ENCODE measurements around the gene KCNQ4.

Gene KCNQ4

GRCh38 chr1:40820251-40820797 lies 36.7 kb downstream of the KCNQ4 start:
- no peak for DNase-seq (ENCODE audit: low read depth)

- DNase-seq (ENCODE audit: low read depth) = no peak
Observed at GRCh38 chr1:40820911-40821693, 37.5 kb downstream of the KCNQ4 start.

- no peak for DNase-seq (ENCODE audit: low read depth)
Observed at GRCh38 chr1:40822890-40823289, 39.3 kb downstream of the KCNQ4 start.

- DNase-seq (ENCODE audit: low read depth) = no peak
Observed at GRCh38 chr1:40823345-40823744, 39.8 kb downstream of the KCNQ4 start.

GRCh38 chr1:40823983-40824382 lies 40.4 kb downstream of the KCNQ4 start:
- DNase-seq (ENCODE audit: low read depth) = no peak

GRCh38 chr1:40824591-40825434 lies 41.2 kb downstream of the KCNQ4 start:
- no peak for DNase-seq (ENCODE audit: low read depth)

GRCh38 chr1:40825435-40825788 lies 41.8 kb downstream of the KCNQ4 start:
- DNase-seq (ENCODE audit: low read depth) = no peak

- no peak for DNase-seq (ENCODE audit: low read depth)
Observed at GRCh38 chr1:40825996-40826395, 42.4 kb downstream of the KCNQ4 start.

GRCh38 chr1:40829631-40830245 lies 46.2 kb downstream of the KCNQ4 start:
- DNase-seq (ENCODE audit: low read depth) = no peak

GRCh38 chr1:40830419-40830943 lies 46.9 kb downstream of the KCNQ4 start:
- DNase-seq (ENCODE audit: low read depth) = no peak

GRCh38 chr1:40831001-40831732 lies 47.6 kb downstream of the KCNQ4 start:
- no peak for DNase-seq (ENCODE audit: low read depth)

- DNase-seq (ENCODE audit: low read depth) = no peak
Observed at GRCh38 chr1:40833979-40834378, 50.4 kb downstream of the KCNQ4 start.

- DNase-seq (ENCODE audit: low read depth) = no peak
Observed at GRCh38 chr1:40834968-40835545, 51.5 kb downstream of the KCNQ4 start.

GRCh38 chr1:40836283-40836682 lies 52.7 kb downstream of the KCNQ4 start:
- no peak for DNase-seq (ENCODE audit: low read depth)

- DNase-seq (ENCODE audit: low read depth) = no peak
Observed at GRCh38 chr1:40837601-40838000, 54.0 kb downstream of the KCNQ4 start.

- no peak for DNase-seq (ENCODE audit: low read depth)
Observed at GRCh38 chr1:40838045-40838979, 54.7 kb downstream of the KCNQ4 start.

GRCh38 chr1:40838980-40839942 lies 55.7 kb downstream of the KCNQ4 start:
- DNase-seq (ENCODE audit: low read depth) = no peak

- DNase-seq (ENCODE audit: low read depth) = no peak
Observed at GRCh38 chr1:40839943-40840335, 56.4 kb downstream of the KCNQ4 start.
